NCI-H1436 treated with DMSO at 0.1 percent for 48 hours (cell line): Measurements from ENCODE around the gene SOX2.
"Not testable (repeated sequence)": the region's sequence is repeated elsewhere in the genome, so short reads cannot be mapped to it uniquely, and the experiment has no call there.

Experiments used
- DNase-seq: peaks from one replicate; lab custom pipeline; 2025; lab: John Stamatoyannopoulos, UW

The SOX2 gene

GRCh38 chr3:181757694-181758306, 46.1 kb downstream of the SOX2 start:
- DNase-seq = no peak

- DNase-seq = no peak
Measured at GRCh38 chr3:181761906-181762305, 50.2 kb downstream of the SOX2 start.

- not testable (repeated sequence) for DNase-seq
Measured at GRCh38 chr3:181764033-181764432, 52.3 kb downstream of the SOX2 start.
